ENCODE measurements around the gene KCNH4.
A peak's percentile ranks its signal among the peaks of the same experiment; 100 is the strongest.

- TF ChIP-seq BRF2 (IDR thresholded peaks at IDR 0.05; ENCODE audit: borderline replicate concordance, insufficient read depth, insufficient read length) (no peak), SIN3A (IDR thresholded peaks at IDR 0.05; ENCODE audit: borderline replicate concordance in 2 of 2, control insufficient read depth in 1 of 2, low read depth in 2 of 2, low read length in 2 of 2) (no peak), TCF7L2 (IDR thresholded peaks at IDR 0.05; ENCODE audit: low read depth, low read length) (no peak), GTF3C2 (IDR thresholded peaks at IDR 0.05; ENCODE audit: borderline replicate concordance, extremely low read depth, insufficient read length) (no peak), MLX (CRISPR knock-in tag; conservative IDR thresholded peaks at IDR 0.05) (no peak), CLOCK (CRISPR knock-in tag; IDR thresholded peaks at IDR 0.05; ENCODE audit: borderline replicate concordance) (no peak), POLR2A (conservative IDR thresholded peaks at IDR 0.05) (peak; percentile 56)
Measured at GRCh38 chr17:42197564-42198156, 16.7 kb upstream of the KCNH4 start.

All from K562 (cell line).